Neural crest cell (in vitro differentiated cells): Measurements from ENCODE around the gene PDLIM3. TPM values are rescaled to one million over a fixed set of nuclear protein-coding genes. Genes with fewer than 3 reads are reported as not detected.

Experiments
- total RNA-seq: library from RNA; stranded (reverse); gene quantifications from 2 replicates; pipeline ENCODE4 v1.2.1, GENCODE V29; 2021

The PDLIM3 gene
- total RNA-seq, 1 donor from 2014 or later, result 2.3 TPM

Other genes starting within 250 kb of the PDLIM3 start
- 0.07 TPM in 1 of 2 replicates, not detected in the other for gene LRP2BP, start 139.6 kb downstream of the PDLIM3 start, total RNA-seq
- 0.98 and 1.6 TPM in 2 replicates for gene ANKRD37, start 138.7 kb downstream of the PDLIM3 start, total RNA-seq
- gene UFSP2, start 109.5 kb downstream of the PDLIM3 start, total RNA-seq, result 26.5 and 28.6 TPM in 2 replicates
- 0.14 and 0.16 TPM in 2 replicates for gene CCDC110, start 63.8 kb downstream of the PDLIM3 start, total RNA-seq